GM23338 (cell line): ENCODE results near the gene MRAP. TPM values are rescaled to one million over a fixed set of nuclear protein-coding genes. Genes with fewer than 3 reads are reported as not detected.
"Not testable (repeated sequence)": the region's sequence is repeated elsewhere in the genome, so short reads cannot be mapped to it uniquely, and the experiment has no call there.

Source experiments
- ATAC-seq: fragments of 200-7000 bp; cut with Tn5 transposase; 3 replicates; pipeline ENCODE4 v1.9.1; 2020
- DNase-seq: peaks from one replicate; pipeline ENCODE4 v3.0.0-alpha.2; 2015; ENCODE audit warnings: low spot score
- H2AFZ ChIP-seq: fragments of 200-600 bp; sonication (generic); 2 replicates; pipeline ENCODE4 v1.8.0; 2016; ENCODE audit warnings: antibody characterized with exemption, mild to moderate bottlenecking, moderate library complexity
- H3F3A ChIP-seq: fragments of 200-600 bp; sonication (generic); replicated peaks from 2 replicates; pipeline ENCODE4 v1.8.0; 2017; ENCODE audit warnings: antibody characterized with exemption, mixed run types, low read depth
- H3K27ac ChIP-seq: fragments of 200-600 bp; sonication (generic); 2 replicates; pipeline ENCODE4 v1.6.1; 2016; ENCODE audit warnings: low read depth
- H3K27me3 ChIP-seq: fragments of 200-600 bp; sonication (generic); 2 replicates; pipeline ENCODE4 v1.8.0; 2016; ENCODE audit warnings: mild to moderate bottlenecking, mixed run types, moderate library complexity; ENCODE audit not compliant: insufficient read depth
- H3K36me3 ChIP-seq: fragments of 200-600 bp; sonication (generic); 2 replicates; pipeline ENCODE4 v1.8.0; 2016; ENCODE audit warnings: mild to moderate bottlenecking; ENCODE audit not compliant: insufficient read depth
- H3K4me1 ChIP-seq: fragments of 200-600 bp; sonication (generic); 2 replicates; pipeline ENCODE4 v1.8.0; 2016; ENCODE audit warnings: mild to moderate bottlenecking, moderate library complexity; ENCODE audit not compliant: insufficient read depth
- H3K4me2 ChIP-seq: fragments of 200-600 bp; sonication (generic); 2 replicates; pipeline ENCODE4 v1.7.1; 2017; ENCODE audit warnings: mixed run types
- H3K4me3 ChIP-seq: fragments of 200-600 bp; sonication (generic); 2 replicates; pipeline ENCODE4 v1.6.1; 2016; ENCODE audit warnings: mixed run types
- H3K79me2 ChIP-seq: fragments of 200-600 bp; sonication (generic); replicated peaks from 2 replicates; pipeline ENCODE4 v1.8.0; 2017; ENCODE audit warnings: mild to moderate bottlenecking; ENCODE audit not compliant: insufficient read depth
- H3K9me2 ChIP-seq: fragments of 200-600 bp; sonication (generic); 2 replicates; pipeline ENCODE4 v1.8.0; 2017; ENCODE audit not compliant: insufficient read depth
- H4K20me1 ChIP-seq: fragments of 200-600 bp; sonication (generic); replicated peaks from 2 replicates; pipeline ENCODE4 v1.8.0; 2017; ENCODE audit warnings: mild to moderate bottlenecking; ENCODE audit not compliant: insufficient read depth
- H3K27ac Mint-ChIP-seq: 2 replicates; pipeline ENCODE4 v1.8.0; 2020; ENCODE audit warnings: inconsistent platforms, mild to moderate bottlenecking, moderate library complexity, mixed read lengths
- H3K27me3 Mint-ChIP-seq: 3 replicates; pipeline ENCODE4 v1.8.0; 2022; ENCODE audit warnings: low read depth, mild to moderate bottlenecking, moderate library complexity, mixed read lengths, inconsistent platforms; ENCODE audit not compliant: insufficient read depth, poor library complexity
- H3K36me3 Mint-ChIP-seq: 3 replicates; pipeline ENCODE4 v1.8.0; 2021; ENCODE audit warnings: low read depth, mild to moderate bottlenecking, inconsistent platforms, moderate library complexity, mixed read lengths
- H3K4me1 Mint-ChIP-seq: 3 replicates; pipeline ENCODE4 v1.8.0; 2020; ENCODE audit warnings: mild to moderate bottlenecking, inconsistent platforms, mixed read lengths
- H3K4me3 Mint-ChIP-seq: 3 replicates; pipeline ENCODE4 v1.8.0; 2021; ENCODE audit warnings: moderate library complexity, mild to moderate bottlenecking, inconsistent platforms, mixed read lengths
- H3K9me3 Mint-ChIP-seq: 3 replicates; pipeline ENCODE4 v1.8.0; 2020; ENCODE audit warnings: moderate library complexity, mild to moderate bottlenecking, inconsistent platforms, mixed read lengths
- ETS1 ChIP-seq: IDR thresholded peaks from 2 replicates; pipeline ENCODE4 v1.6.1; 2016; ENCODE audit warnings: antibody characterized with exemption
- EZH2 ChIP-seq: fragments of 200-600 bp; sonication (generic); IDR thresholded peaks from one replicate; pipeline ENCODE4 v1.8.0; 2017; ENCODE audit warnings: antibody characterized with exemption, mild to moderate bottlenecking, low read depth; ENCODE audit not compliant: unreplicated experiment
- EZH2phosphoT487 ChIP-seq: fragments of 200-600 bp; sonication (generic); IDR thresholded peaks from one replicate; pipeline ENCODE4 v1.8.1; 2018; ENCODE audit warnings: antibody characterized with exemption; ENCODE audit not compliant: unreplicated experiment
- NANOG ChIP-seq: IDR thresholded peaks from 2 replicates; pipeline ENCODE4 v1.6.1; 2016; ENCODE audit warnings: antibody characterized with exemption, borderline replicate concordance
- POLR2AphosphoS5 ChIP-seq: IDR thresholded peaks from 2 replicates; pipeline ENCODE4 v1.6.1; 2016; ENCODE audit warnings: antibody characterized with exemption, low read depth
- STAT1 ChIP-seq: IDR thresholded peaks from one replicate; pipeline ENCODE4 v1.6.1; 2016; ENCODE audit warnings: antibody characterized with exemption; ENCODE audit not compliant: unreplicated experiment
- polyA plus RNA-seq: library from polyadenylated mRNA; unstranded; fragments of >200 nt; fragmentation: Nextera tagmentation; extraction: Ambion mirVana; gene quantifications from 2 replicates; pipeline ENCODE4 v1.2.1, GENCODE V29; 2016
- total RNA-seq: library from RNA; depleted of rRNA; stranded (reverse); fragments of >200 nt; shearing (Covaris generic); gene quantifications from 2 replicates; pipeline ENCODE4 v1.2.3, GENCODE V29; 2014
- TF ChIP-seq, protein P1 (sequence below): fragments of 250-450 bp; sonication (Bioruptor Pico); IDR thresholded peaks from 2 replicates; pipeline ENCODE4 v1.5.0; 2020; ENCODE audit warnings: mild to moderate bottlenecking, moderate library complexity

Gene MRAP
- total and polyA plus RNA-seq, 2 experiments from 2014 or later = 0.78 TPM; not detected in 1

DNA sequence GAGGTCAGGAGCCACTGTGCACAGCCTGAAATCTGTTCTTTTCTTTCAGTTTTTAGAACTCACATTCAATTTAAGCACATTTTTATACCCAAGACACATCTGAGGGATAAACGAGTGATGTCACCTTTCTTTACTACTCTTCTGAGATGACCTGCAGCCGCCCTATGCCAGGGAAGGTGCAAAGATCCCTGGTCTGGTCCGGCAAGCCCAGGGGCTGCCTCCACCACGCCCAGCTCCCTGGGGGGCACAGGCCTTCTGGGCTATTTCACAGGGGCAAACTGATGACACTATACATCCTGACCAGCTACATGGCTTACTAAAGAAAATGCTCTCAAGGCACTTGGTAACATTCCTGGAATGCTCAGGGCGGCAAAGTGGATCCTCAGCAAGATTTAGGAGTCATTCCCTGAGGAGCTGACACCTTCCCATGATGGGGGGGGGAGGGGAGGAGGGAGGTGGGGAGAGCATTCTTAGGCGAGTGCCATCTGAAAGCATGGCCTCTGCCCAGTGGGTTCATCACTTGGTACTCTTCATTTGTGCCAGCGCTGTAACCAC is 11.3 kb downstream of the MRAP start:
- Histone ChIP-seq H3K4me2 (no peak overlapping the region), H3K4me1 (peaks cover 7% of the 10 kb centered on the region; the same call in 1 of the 2 replicates), H3K79me2 (no peaks in the 10 kb centered on the region; the same call in 1 of the 2 replicates), H3K27me3 (no peaks in the 10 kb centered on the region), H3F3A (peaks cover 12% of the 10 kb centered on the region; the same call in 1 of the 2 replicates), H2AFZ (no peak overlapping the region), H3K9me2 (no peaks in the 10 kb centered on the region), H3K4me3 (no peak overlapping the region), H4K20me1 (peaks cover 6% of the 10 kb centered on the region), H3K27ac (no peak overlapping the region), H3K36me3 (peaks cover 22% of the 10 kb centered on the region)
- DNase-seq (peak; percentile 21), ATAC-seq (no peak)
- TF ChIP-seq POLR2AphosphoS5 = no peak
- Mint-ChIP-seq H3K27ac (no peak overlapping the region), H3K4me1 (peaks cover 17% of the 10 kb centered on the region), H3K36me3 (peaks cover 25% of the 10 kb centered on the region), H3K9me3 (no peaks in the 10 kb centered on the region), H3K4me3 (no peak overlapping the region), H3K27me3 (peaks cover 10% of the 10 kb centered on the region)

GRCh38 chr21:32310976-32311375 is 12.3 kb downstream of the MRAP start:
- H3K79me2 ChIP-seq, H3K9me3 Mint-ChIP-seq, H3K27me3 ChIP-seq, H3K4me1 Mint-ChIP-seq, H3K4me3 Mint-ChIP-seq, DNase-seq, H3K27ac ChIP-seq, ATAC-seq, H3K4me2 ChIP-seq, H3K4me3 ChIP-seq, H3K4me1 ChIP-seq, H3F3A ChIP-seq, H4K20me1 ChIP-seq, H3K27me3 Mint-ChIP-seq, H3K9me2 ChIP-seq, H2AFZ ChIP-seq: not testable (repeated sequence)
- Mint-ChIP-seq H3K27ac (0 out of 2 replicates have a peak overlapping the region, but pooled peaks have one; percentile 67), H3K36me3 (peaks cover 31% of the 10 kb centered on the region)
- H3K36me3 ChIP-seq = peaks cover 22% of the 10 kb centered on the region

DNA sequence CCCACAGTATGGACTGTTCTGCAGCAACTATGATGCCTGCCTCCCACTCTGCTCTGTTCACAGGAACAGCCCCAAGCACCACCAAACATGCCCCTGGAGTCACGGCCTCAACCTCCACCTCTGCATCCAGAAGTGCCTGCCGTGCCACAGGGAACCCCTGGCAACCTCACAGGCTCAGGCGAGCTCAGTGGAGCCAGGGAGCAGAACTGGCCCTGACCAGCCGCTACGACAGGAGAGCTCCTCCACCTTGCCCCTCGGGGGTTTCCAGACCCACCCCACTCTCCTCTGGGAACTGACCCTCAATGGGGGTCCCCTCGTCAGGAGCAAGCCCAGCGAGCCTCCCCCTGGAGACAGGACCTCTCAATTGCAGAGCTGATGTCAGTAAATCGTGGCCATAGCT is 13.0 kb downstream of the MRAP start:
- Mint-ChIP-seq H3K36me3 (peaks cover 34% of the 10 kb centered on the region), H3K27ac (no peak overlapping the region)
- ATAC-seq = no peak
- TF ChIP-seq EZH2 = no peak
- no peak for TF ChIP-seq STAT1
- no peak for TF ChIP-seq POLR2AphosphoS5
- no peak for TF ChIP-seq NANOG
- TF ChIP-seq, protein P1, sequence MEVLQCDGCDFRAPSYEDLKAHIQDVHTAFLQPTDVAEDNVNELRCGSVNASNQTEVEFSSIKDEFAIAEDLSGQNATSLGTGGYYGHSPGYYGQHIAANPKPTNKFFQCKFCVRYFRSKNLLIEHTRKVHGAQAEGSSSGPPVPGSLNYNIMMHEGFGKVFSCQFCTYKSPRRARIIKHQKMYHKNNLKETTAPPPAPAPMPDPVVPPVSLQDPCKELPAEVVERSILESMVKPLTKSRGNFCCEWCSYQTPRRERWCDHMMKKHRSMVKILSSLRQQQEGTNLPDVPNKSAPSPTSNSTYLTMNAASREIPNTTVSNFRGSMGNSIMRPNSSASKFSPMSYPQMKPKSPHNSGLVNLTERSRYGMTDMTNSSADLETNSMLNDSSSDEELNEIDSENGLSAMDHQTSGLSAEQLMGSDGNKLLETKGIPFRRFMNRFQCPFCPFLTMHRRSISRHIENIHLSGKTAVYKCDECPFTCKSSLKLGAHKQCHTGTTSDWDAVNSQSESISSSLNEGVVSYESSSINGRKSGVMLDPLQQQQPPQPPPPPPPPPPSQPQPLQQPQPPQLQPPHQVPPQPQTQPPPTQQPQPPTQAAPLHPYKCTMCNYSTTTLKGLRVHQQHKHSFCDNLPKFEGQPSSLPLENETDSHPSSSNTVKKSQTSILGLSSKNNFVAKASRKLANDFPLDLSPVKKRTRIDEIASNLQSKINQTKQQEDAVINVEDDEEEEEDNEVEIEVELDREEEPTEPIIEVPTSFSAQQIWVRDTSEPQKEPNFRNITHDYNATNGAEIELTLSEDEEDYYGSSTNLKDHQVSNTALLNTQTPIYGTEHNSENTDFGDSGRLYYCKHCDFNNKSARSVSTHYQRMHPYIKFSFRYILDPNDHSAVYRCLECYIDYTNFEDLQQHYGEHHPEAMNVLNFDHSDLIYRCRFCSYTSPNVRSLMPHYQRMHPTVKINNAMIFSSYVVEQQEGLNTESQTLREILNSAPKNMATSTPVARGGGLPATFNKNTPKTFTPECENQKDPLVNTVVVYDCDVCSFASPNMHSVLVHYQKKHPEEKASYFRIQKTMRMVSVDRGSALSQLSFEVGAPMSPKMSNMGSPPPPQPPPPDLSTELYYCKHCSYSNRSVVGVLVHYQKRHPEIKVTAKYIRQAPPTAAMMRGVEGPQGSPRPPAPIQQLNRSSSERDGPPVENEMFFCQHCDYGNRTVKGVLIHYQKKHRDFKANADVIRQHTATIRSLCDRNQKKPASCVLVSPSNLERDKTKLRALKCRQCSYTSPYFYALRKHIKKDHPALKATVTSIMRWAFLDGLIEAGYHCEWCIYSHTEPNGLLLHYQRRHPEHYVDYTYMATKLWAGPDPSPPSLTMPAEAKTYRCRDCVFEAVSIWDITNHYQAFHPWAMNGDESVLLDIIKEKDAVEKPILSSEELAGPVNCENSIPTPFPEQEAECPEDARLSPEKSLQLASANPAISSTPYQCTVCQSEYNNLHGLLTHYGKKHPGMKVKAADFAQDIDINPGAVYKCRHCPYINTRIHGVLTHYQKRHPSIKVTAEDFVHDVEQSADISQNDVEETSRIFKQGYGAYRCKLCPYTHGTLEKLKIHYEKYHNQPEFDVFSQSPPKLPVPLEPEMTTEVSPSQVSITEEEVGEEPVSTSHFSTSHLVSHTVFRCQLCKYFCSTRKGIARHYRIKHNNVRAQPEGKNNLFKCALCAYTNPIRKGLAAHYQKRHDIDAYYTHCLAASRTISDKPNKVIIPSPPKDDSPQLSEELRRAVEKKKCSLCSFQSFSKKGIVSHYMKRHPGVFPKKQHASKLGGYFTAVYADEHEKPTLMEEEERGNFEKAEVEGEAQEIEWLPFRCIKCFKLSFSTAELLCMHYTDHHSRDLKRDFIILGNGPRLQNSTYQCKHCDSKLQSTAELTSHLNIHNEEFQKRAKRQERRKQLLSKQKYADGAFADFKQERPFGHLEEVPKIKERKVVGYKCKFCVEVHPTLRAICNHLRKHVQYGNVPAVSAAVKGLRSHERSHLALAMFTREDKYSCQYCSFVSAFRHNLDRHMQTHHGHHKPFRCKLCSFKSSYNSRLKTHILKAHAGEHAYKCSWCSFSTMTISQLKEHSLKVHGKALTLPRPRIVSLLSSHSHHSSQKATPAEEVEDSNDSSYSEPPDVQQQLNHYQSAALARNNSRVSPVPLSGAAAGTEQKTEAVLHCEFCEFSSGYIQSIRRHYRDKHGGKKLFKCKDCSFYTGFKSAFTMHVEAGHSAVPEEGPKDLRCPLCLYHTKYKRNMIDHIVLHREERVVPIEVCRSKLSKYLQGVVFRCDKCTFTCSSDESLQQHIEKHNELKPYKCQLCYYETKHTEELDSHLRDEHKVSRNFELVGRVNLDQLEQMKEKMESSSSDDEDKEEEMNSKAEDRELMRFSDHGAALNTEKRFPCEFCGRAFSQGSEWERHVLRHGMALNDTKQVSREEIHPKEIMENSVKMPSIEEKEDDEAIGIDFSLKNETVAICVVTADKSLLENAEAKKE (CRISPR knock-in tag) = no peak
- no peak for TF ChIP-seq ETS1
- no peak for TF ChIP-seq EZH2phosphoT487

More for the DNA sequence above, 13.0 kb downstream of the MRAP start:
- peaks cover 4% of the 10 kb centered on the region for H3K4me1 Mint-ChIP-seq
- peaks cover 22% of the 10 kb centered on the region for H3K36me3 ChIP-seq
- H4K20me1 ChIP-seq = peaks cover 3% of the 10 kb centered on the region
- no peak overlapping the region for H3K4me2 ChIP-seq
- peaks cover 5% of the 10 kb centered on the region; the same call in 1 of the 2 replicates for H3F3A ChIP-seq
- no peaks in the 10 kb centered on the region for H3K4me1 ChIP-seq
- H3K9me3 Mint-ChIP-seq = no peaks in the 10 kb centered on the region
- DNase-seq = no peak
- H3K27me3 Mint-ChIP-seq = peaks cover 3% of the 10 kb centered on the region
- H3K79me2 ChIP-seq = no peaks in the 10 kb centered on the region; the same call in 1 of the 2 replicates
- H3K4me3 ChIP-seq = no peak overlapping the region
- no peak overlapping the region for H3K27ac ChIP-seq
- no peak overlapping the region for H3K4me3 Mint-ChIP-seq
- no peak overlapping the region for H2AFZ ChIP-seq
- H3K9me2 ChIP-seq = no peaks in the 10 kb centered on the region
- no peaks in the 10 kb centered on the region for H3K27me3 ChIP-seq
